CD4-positive, alpha-beta memory T cell (primary cell): Measurements from ENCODE around the gene PIAS4. TPM values are rescaled to one million over a fixed set of nuclear protein-coding genes. Genes with fewer than 3 reads are reported as not detected.

Source experiments
- CTCF ChIA-PET: fragments of 350-600 bp; sonication (Branson Sonifier 250); formaldehyde crosslinking; loops from one replicate; lab custom pipeline; 2021; ENCODE audit warnings: inconsistent platforms; ENCODE audit not compliant: partially characterized antibody; lab: Charles Lee
- POLR2A ChIA-PET: fragments of 350-600 bp; sonication (Branson Sonifier 250); formaldehyde crosslinking; loops from one replicate; lab custom pipeline; 2021; ENCODE audit not compliant: partially characterized antibody; lab: Charles Lee
- DNase-seq, 5 donors: peaks; one replicate each; pipeline versions ENCODE4 v3.0.0 to v3.0.0-alpha.2; 2020 to 2022; ENCODE audit warnings: mixed read lengths in 1 of 5
- H3K27ac ChIP-seq: one replicate; pipeline ENCODE4 v1.7.0; 2013; ENCODE audit warnings: low read depth, low read length
- H3K27me3 ChIP-seq: 2 replicates; pipeline ENCODE4 v1.7.0; 2013; ENCODE audit warnings: mild to moderate bottlenecking, low read length, moderate library complexity; ENCODE audit not compliant: insufficient read depth
- H3K36me3 ChIP-seq: 2 replicates; pipeline ENCODE4 v1.7.0; 2013; ENCODE audit warnings: mild to moderate bottlenecking, low read length, moderate library complexity; ENCODE audit not compliant: insufficient read depth
- H3K4me1 ChIP-seq: 2 replicates; pipeline ENCODE4 v1.7.0; 2013; ENCODE audit warnings: mild to moderate bottlenecking, low read length, moderate library complexity; ENCODE audit not compliant: insufficient read depth
- H3K4me3 ChIP-seq, 2 donors: one replicate each; pipeline ENCODE4 v1.7.0; 2013; ENCODE audit warnings: low read length in 2 of 2, mild to moderate bottlenecking in 1 of 2
- H3K9me3 ChIP-seq, 2 donors: one replicate each; pipeline ENCODE4 v1.7.0; 2013; ENCODE audit warnings: low read length in 2 of 2, control low read depth in 1 of 2; ENCODE audit not compliant: control insufficient read depth in 1 of 2
- H3K27ac Mint-ChIP-seq, 7 donors: one replicate each; pipeline ENCODE4 v1.8.0; 2020 to 2021; ENCODE audit warnings: mixed read lengths in 7 of 7, mild to moderate bottlenecking in 6 of 7, inconsistent platforms in 3 of 7, moderate library complexity in 3 of 7
- H3K27me3 Mint-ChIP-seq, 2 donors: one replicate each; pipeline ENCODE4 v1.8.0; 2020 to 2021; ENCODE audit warnings: mixed read lengths in 2 of 2
- H3K36me3 Mint-ChIP-seq, 2 donors: one replicate each; pipeline ENCODE4 v1.8.0; 2020 to 2021; ENCODE audit warnings: mixed read lengths in 2 of 2, inconsistent platforms in 1 of 2, mild to moderate bottlenecking in 1 of 2
- H3K4me1 Mint-ChIP-seq, 4 donors: one replicate each; pipeline ENCODE4 v1.8.0; 2020 to 2021; ENCODE audit warnings: mixed read lengths in 4 of 4, mild to moderate bottlenecking in 1 of 4
- H3K4me3 Mint-ChIP-seq, 8 donors: one replicate each; pipeline ENCODE4 v1.8.0; 2020 to 2021; ENCODE audit warnings: mixed read lengths in 8 of 8, mild to moderate bottlenecking in 7 of 8, moderate library complexity in 6 of 8, inconsistent platforms in 3 of 8
- H3K9me3 Mint-ChIP-seq, 8 donors: one replicate each; pipeline ENCODE4 v1.8.0; 2020 to 2021; ENCODE audit warnings: mixed read lengths in 8 of 8, mild to moderate bottlenecking in 5 of 8, inconsistent platforms in 3 of 8, moderate library complexity in 1 of 8
- intact Hi-C: fragments of 100-400 bp; cut with micrococcal nuclease; formaldehyde crosslinking; loops from one replicate; pipeline ENCODE4 v1.15.1; 2023
- polyA plus RNA-seq, 2 donors: library from polyadenylated mRNA; unstranded; fragments of 300-500 nt; fragmentation: Illumina TruSeq; gene quantifications; one replicate each; pipeline ENCODE4 v1.2.3, GENCODE V29; 2021
- total RNA-seq, 2 experiments: library from RNA; stranded (reverse); gene quantifications; one replicate each; pipeline ENCODE4 v1.2.3, GENCODE V29; 2021

PIAS4 gene
- total and polyA plus RNA-seq, 4 experiments from 2014 or later: 5.2 to 42.6 (median 22.4) TPM

DNA sequence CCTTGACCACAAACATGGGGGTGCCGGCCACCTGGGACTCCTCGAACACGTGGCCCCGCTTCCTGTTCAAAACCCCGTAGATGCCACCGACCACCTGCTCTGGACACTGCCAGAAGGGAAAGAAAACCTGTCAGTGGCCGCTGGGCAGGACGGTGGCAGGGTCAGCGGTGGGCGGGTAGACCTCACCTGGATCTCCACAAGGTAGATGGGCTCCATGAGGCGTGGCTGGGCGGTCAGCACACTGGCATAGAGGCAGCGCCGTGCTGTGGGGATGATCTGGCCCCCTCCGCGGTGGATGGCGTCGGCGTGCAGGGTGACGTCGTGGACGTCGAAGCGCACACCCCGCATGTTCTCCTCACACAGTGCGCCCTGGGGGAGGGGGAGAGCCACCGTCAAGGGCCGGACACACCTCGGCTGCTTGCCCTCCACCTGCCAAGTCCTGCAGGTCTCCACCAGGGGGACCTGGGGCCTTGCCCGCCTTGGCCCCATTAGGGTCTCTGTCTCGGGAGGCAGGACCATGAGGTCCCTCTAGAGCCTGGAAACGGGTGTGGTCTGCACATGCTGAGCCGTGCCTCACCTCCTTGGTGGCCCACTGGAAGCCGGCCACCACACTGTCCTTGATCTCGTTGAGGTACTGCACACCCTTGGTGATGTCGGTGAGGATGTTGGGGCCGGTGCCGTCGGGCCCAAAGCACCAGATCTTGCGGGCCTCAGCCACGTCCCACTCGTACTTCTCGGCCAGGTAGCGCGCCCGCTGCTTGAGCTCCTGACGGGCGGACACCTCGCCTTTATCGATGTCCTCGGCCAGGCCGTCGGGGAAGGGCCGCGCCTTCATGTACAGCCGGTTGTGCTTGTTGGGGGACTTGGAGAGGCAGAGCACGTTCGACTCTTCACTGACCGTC is 30.0 kb upstream of the PIAS4 start:
- Mint-ChIP-seq H3K4me3 (peak overlapping the region in 1 of 8 donors; percentile 59), H3K4me1 (peaks cover 2 to 26% (median 4%) of the 10 kb centered on the region in 4 donors), H3K27ac (peak overlapping the region in 4 of 7 donors; percentile 47 to 89 (median 52))

DNA sequence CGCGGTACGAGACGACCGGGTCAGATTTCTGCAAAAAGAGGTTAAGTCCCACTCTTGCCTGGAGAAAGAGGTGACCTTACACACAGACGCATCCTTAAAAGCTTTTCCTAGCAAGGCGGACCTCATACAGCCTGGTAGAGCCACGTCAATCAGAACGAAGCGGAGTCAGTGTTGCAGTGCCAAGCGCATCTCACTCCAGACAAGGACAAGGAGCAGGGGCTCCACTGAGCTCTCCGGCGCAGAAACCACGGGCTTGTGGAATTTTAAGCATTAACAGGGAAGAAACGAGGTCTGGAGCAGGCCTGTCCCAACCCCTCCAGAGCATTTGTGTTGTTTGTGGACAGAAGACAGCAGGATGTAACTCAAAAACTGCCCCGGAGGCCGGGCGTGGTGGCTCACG is 29.4 kb upstream of the PIAS4 start:
- peak overlapping the region in 4 of 7 donors; percentile 29 to 89 (median 62) for H3K27ac Mint-ChIP-seq
- H3K36me3 Mint-ChIP-seq: peaks cover 42 to 63% of the 10 kb centered on the region in 2 donors
- intact Hi-C loops: no loop called here
- CTCF ChIA-PET: no interaction called here
- H3K4me3 Mint-ChIP-seq: peak overlapping the region in 2 of 8 donors; percentile 52 to 59
- no peak overlapping the region for H3K27ac ChIP-seq
- POLR2A ChIA-PET: interaction anchor here (1.6 to 3.5 kb wide), 3 partner anchors 7 to 9 kb away, joined by 4 to 26 read pairs (median 10); partner anchors contain the start of gene EEF2
- peaks cover 2 to 32% (median 9%) of the 10 kb centered on the region in 4 donors for H3K4me1 Mint-ChIP-seq
- H3K4me1 ChIP-seq: peaks cover 16% of the 10 kb centered on the region
- H3K27me3 Mint-ChIP-seq: no peaks in the 10 kb centered on the region
- no peaks in the 10 kb centered on the region for H3K9me3 ChIP-seq
- no peaks in the 10 kb centered on the region for H3K27me3 ChIP-seq
- no peak overlapping the region for H3K4me3 ChIP-seq
- H3K36me3 ChIP-seq: peaks cover 77% of the 10 kb centered on the region
- peak in 1 of 5 donors; percentile 7 for DNase-seq
- H3K9me3 Mint-ChIP-seq: peaks cover 0 to 15% (median 0%) of the 10 kb centered on the region in 8 donors

More for the DNA sequence above, 30.0 kb upstream of the PIAS4 start:
- no peaks in the 10 kb centered on the region for H3K9me3 ChIP-seq
- H3K27me3 ChIP-seq: no peaks in the 10 kb centered on the region
- intact Hi-C loops: no loop called here
- no peak overlapping the region for H3K27ac ChIP-seq
- peaks cover 35 to 57% of the 10 kb centered on the region in 2 donors for H3K36me3 Mint-ChIP-seq
- ChIA-PET CTCF (interaction anchor here (0.8 kb wide), 1 partner anchor 10 kb away, joined by 4 read pairs; no protein-coding TSS in a partner anchor), POLR2A (interaction anchor here (1.6 to 3.5 kb wide), 3 partner anchors 7 to 10 kb away, joined by 4 to 26 read pairs (median 10); partner anchors contain the start of gene EEF2)
- H3K9me3 Mint-ChIP-seq: peaks cover 0 to 12% (median 0%) of the 10 kb centered on the region in 8 donors
- H3K27me3 Mint-ChIP-seq: no peaks in the 10 kb centered on the region
- peaks cover 10% of the 10 kb centered on the region for H3K4me1 ChIP-seq
- peaks cover 70% of the 10 kb centered on the region for H3K36me3 ChIP-seq
- H3K4me3 ChIP-seq: no peak overlapping the region
- peak in 1 of 5 donors; percentile 22 for DNase-seq

DNA sequence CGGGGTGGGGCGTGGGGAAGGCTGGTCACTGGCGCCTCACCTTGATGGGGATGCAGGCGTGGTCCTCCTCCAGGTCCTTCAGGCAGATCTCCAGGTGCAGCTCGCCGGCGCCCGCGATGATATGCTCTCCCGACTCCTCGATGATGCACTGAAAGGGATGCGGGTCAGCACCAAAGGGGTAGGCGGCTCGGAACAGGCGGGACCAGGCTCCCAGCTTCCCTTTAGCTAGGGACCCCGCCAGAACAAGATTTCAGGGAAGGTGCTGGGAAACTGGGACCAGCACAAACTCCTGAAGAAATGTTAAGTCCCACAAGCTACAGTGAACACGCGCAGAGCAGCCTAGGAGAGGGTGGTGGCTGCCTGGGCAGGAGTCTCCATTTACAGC is 28.3 kb upstream of the PIAS4 start:
- no peak overlapping the region for H3K4me3 Mint-ChIP-seq

DNA sequence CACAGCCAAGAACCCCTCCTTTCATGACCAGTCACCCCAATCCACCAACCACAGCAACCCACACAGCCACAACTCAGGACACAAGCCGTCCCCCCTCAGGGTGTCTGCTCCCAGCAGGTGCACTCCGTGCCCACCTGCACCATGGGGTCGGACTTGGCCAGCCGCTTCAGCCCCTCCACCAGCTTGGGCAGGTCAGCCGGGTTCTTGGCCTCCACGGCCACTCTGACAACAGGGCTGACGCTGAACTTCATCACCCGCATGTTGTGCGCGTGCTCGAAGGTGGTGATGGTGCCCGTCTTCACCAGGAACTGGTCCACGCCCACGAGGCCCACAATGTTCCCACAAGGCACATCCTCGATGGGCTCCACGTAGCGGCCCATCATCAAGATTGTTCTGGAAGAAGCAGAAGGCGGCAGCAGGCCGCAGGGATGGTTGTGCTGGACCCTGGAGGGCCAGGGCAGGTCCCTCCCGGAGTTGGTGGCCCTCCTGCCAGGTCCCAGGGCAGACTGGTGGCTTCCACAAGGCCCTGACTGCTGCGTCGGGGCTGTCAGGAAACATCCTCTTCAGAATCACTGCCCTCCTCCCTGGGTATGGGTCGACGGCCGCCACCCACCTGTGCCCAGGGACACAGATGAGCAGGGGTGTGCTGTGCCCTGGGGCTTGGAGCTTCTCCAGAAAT is 27.7 kb upstream of the PIAS4 start:
- Mint-ChIP-seq H3K4me3 (no peak overlapping the region), H3K36me3 (peaks cover 59 to 80% of the 10 kb centered on the region in 2 donors), H3K27ac (peak overlapping the region in 3 of 7 donors; percentile 53 to 89 (median 55)), H3K27me3 (no peaks in the 10 kb centered on the region), H3K9me3 (peaks cover 0 to 21% (median 0%) of the 10 kb centered on the region in 8 donors), H3K4me1 (peaks cover 12 to 49% (median 21%) of the 10 kb centered on the region in 4 donors)
- Histone ChIP-seq H3K4me3 (no peak overlapping the region), H3K9me3 (no peaks in the 10 kb centered on the region), H3K4me1 (peaks cover 31% of the 10 kb centered on the region), H3K27me3 (no peaks in the 10 kb centered on the region), H3K36me3 (peaks cover 90% of the 10 kb centered on the region), H3K27ac (no peak overlapping the region)
- POLR2A ChIA-PET: interaction anchor here (0.6 to 7.2 kb wide), 6 partner anchors 8 to 109 kb away, joined by 3 to 106 read pairs (median 4); partner anchors contain the start of gene DAPK3
- intact Hi-C loops: no loop called here
- DNase-seq: peak in 1 of 5 donors; percentile 10
- CTCF ChIA-PET: interaction anchor here (1.0 kb wide), 1 partner anchor 10 kb away, joined by 3 read pairs; no protein-coding TSS in a partner anchor

More for the DNA sequence above, 28.3 kb upstream of the PIAS4 start:
- H3K36me3 Mint-ChIP-seq: peaks cover 53 to 75% of the 10 kb centered on the region in 2 donors
- Histone ChIP-seq H3K4me1 (peaks cover 28% of the 10 kb centered on the region), H3K27me3 (no peaks in the 10 kb centered on the region), H3K27ac (no peak overlapping the region), H3K4me3 (no peak overlapping the region), H3K36me3 (peaks cover 88% of the 10 kb centered on the region), H3K9me3 (no peaks in the 10 kb centered on the region)
- peaks cover 8 to 44% (median 19%) of the 10 kb centered on the region in 4 donors for H3K4me1 Mint-ChIP-seq
- intact Hi-C loops: no loop called here
- no peaks in the 10 kb centered on the region for H3K27me3 Mint-ChIP-seq
- ChIA-PET CTCF (no interaction called here), POLR2A (interaction anchor here (0.6 to 7.2 kb wide), 4 partner anchors 9 to 110 kb away, joined by 3 to 106 read pairs (median 4); partner anchors contain the start of gene DAPK3)
- H3K27ac Mint-ChIP-seq: peak overlapping the region in 3 of 7 donors; percentile 55 to 89 (median 69)
- H3K9me3 Mint-ChIP-seq: peaks cover 0 to 19% (median 0%) of the 10 kb centered on the region in 8 donors
- no peak for DNase-seq

DNA sequence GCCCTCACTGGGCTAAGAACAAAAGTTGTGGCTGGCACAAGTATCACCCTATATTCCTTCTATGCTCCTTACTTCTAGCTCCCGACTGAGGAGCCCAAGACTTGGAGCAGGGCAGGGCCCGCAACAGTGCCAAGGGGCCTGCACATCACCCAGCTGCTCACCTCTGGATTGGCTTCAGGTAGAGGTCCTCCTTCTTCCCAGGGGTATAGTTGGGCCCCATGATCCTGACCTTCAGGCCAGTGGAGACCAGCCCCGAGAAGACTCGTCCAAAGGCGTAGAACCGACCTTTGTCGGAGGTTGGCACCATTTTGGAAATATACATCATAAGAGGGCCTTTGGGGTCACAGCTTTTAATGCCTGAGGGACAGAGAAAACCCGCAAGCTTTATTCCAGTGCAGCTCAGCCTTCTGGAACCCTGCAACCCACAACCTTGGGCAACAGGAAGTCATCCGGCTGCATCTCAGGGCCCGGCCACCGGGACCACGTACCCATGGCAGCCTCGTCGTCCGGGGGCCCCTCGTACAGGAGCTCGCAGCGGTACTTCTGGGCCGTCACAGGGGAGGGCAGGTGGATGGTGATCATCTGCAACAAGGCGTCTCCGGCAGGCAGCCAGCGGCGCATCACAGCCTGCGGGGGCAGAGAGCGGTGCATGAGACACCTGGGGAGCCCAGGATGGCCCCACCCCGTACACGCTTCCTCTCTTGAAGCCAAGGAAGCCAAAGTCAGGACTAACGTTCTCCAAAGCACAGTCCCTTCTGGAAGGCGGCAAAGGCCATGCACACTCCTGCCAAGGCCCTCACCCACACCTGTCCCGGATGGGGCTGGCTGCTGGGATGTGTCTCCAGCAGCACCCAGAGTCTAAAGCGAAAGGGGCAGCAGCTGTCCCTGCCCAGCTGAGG is 26.9 kb upstream of the PIAS4 start:
- H3K4me3 ChIP-seq: no peak overlapping the region
- Mint-ChIP-seq H3K4me3 (no peak overlapping the region), H3K27me3 (no peaks in the 10 kb centered on the region), H3K9me3 (peaks cover 0 to 21% (median 0%) of the 10 kb centered on the region in 8 donors), H3K4me1 (peaks cover 12 to 52% (median 25%) of the 10 kb centered on the region in 4 donors), H3K27ac (peak overlapping the region in 2 of 7 donors; percentile 41 to 89), H3K36me3 (peaks cover 60 to 85% of the 10 kb centered on the region in 2 donors)
- no peaks in the 10 kb centered on the region for H3K27me3 ChIP-seq
- ChIA-PET CTCF (interaction anchor here (1.0 kb wide), 1 partner anchor 9 kb away, joined by 3 read pairs; no protein-coding TSS in a partner anchor), POLR2A (interaction anchor here (0.6 to 7.2 kb wide), 4 partner anchors 10 to 35 kb away, joined by 3 to 106 read pairs (median 4); partner anchors contain the start of gene DAPK3)
- DNase-seq: no peak
- H3K36me3 ChIP-seq: peaks cover 84% of the 10 kb centered on the region
- intact Hi-C loops: no loop called here
- no peak overlapping the region for H3K27ac ChIP-seq
- no peaks in the 10 kb centered on the region for H3K9me3 ChIP-seq
- peaks cover 32% of the 10 kb centered on the region for H3K4me1 ChIP-seq

DNA sequence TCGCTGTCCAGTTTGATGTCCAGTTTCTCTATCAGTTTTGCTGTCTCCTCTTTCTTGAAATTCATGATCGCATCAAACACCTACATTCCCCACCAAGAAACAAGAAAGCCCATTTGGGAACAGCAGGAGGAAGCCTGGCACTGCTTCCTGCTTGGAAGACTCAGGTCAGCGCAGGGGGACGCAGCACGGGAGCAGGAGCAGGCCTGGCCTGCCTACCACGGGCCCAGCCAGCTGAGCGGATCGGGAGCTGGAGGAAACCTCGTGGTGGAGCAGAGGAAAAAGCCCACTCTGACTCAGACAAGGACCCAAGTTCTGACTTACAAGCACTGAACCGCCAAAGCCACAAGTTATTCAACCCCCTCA is 26.2 kb upstream of the PIAS4 start:
- Mint-ChIP-seq H3K4me3 (peak overlapping the region in 3 of 8 donors; percentile 25 to 46 (median 39)), H3K36me3 (peaks cover 60 to 79% of the 10 kb centered on the region in 2 donors), H3K4me1 (peaks cover 16 to 60% (median 30%) of the 10 kb centered on the region in 4 donors), H3K9me3 (peaks cover 0 to 16% (median 0%) of the 10 kb centered on the region in 8 donors), H3K27me3 (no peaks in the 10 kb centered on the region), H3K27ac (peak overlapping the region in 2 of 7 donors; percentile 73 to 81)
- H3K27me3 ChIP-seq: no peaks in the 10 kb centered on the region
- H3K36me3 ChIP-seq: peaks cover 76% of the 10 kb centered on the region
- H3K4me1 ChIP-seq: peaks cover 39% of the 10 kb centered on the region
- CTCF ChIA-PET: interaction anchor here (1.2 kb wide), 1 partner anchor 10 kb away, joined by 4 read pairs; the partner anchor contains the start of gene DAPK3
- H3K4me3 ChIP-seq: no peak overlapping the region
- intact Hi-C loops: no loop called here
- POLR2A ChIA-PET: interaction anchor here (7.2 kb wide), 1 partner anchor 11 kb away, joined by 106 read pairs; the partner anchor contains the start of gene DAPK3
- H3K27ac ChIP-seq: no peak overlapping the region
- no peaks in the 10 kb centered on the region for H3K9me3 ChIP-seq
- no peak for DNase-seq
